GM12873 (cell line): ENCODE results near the gene CPT1B.

Experiments used
- CTCF ChIP-seq: IDR thresholded peaks from 2 replicates; pipeline ENCODE4 v1.5.1; 2012; ENCODE audit warnings: low read depth, mild to moderate bottlenecking, moderate library complexity, low read length, control low read depth; ENCODE audit not compliant: insufficient read depth; ENCODE audit errors: missing control alignments

The CPT1B gene

GRCh38 chr22:50548921-50549790 is 29.1 kb downstream of the CPT1B start:
- no peak for TF ChIP-seq CTCF

GRCh38 chr22:50548040-50548920 is 29.9 kb downstream of the CPT1B start:
- TF ChIP-seq CTCF = no peak

GRCh38 chr22:50547263-50547985 is 30.8 kb downstream of the CPT1B start:
- no peak for TF ChIP-seq CTCF

- no peak for TF ChIP-seq CTCF
These were observed 31.6 kb downstream of the CPT1B start for GRCh38 chr22:50546326-50547262.

- TF ChIP-seq CTCF = peak; percentile 34
These were observed 32.5 kb downstream of the CPT1B start, which contains the start of gene KLHDC7B for GRCh38 chr22:50545522-50546325. Gene KLHDC7B (plus strand): TSS chr22:50545899. CDS start chr22:50546244, 345 bp downstream.

GRCh38 chr22:50544746-50545253 is 33.4 kb downstream of the CPT1B start:
- no peak for TF ChIP-seq CTCF
